SW 1271 (cell line): ENCODE measurements around the gene CLEC7A.

Source experiments
- DNase-seq, 2 experiments: peaks; one replicate each; lab custom pipeline; 2025; lab: John Stamatoyannopoulos, UW

CLEC7A gene

DNA sequence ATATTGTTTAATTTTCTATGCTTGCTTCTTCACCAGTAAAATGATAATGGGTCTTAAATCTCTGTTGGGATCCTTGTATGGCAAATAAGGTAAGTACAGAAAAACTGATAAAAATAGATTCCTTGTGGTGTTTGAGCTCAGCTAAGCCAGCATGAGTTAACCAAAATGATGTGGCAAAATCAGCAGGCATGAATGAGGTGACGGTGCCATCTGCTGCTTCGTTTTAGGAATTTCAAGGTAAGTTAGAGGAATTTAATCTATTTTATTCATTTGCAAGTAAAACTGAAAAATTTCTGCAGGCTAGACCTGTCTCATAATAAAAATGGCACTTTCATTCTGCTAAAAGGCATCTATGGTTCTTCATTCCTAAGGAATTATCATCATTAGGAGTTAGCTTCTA lies 10.0 kb upstream of the CLEC7A start:
- peak in 1 of 2 experiments; percentile 72 for DNase-seq

DNA sequence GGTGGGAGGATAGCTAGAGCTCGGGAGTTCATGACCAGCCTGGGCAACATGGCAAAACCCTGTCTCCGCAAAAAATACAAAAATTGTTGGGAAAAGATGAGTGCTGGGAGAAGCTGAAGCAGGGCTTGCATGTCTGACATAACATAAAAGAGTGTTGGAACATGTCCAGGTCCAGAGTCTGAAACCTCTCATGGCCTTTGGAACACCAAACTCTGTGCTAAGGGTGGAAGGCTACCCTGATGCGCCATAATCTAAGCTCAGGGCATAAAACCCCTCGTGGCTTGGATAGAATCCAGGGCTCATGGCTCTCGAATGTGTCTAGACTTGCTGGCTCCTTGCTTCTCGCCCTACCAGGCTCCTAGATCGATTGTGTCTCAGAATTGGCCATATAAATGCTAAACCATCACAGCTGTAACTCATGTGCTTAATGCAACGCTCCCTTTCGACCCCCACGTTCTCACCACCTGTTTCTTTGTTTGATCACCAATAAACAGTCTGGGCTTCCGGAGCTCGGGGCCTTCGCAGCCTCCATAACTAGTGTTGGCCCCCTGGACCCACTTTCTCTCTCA lies 6.7 kb upstream of the CLEC7A start:
- no peak for DNase-seq

DNA sequence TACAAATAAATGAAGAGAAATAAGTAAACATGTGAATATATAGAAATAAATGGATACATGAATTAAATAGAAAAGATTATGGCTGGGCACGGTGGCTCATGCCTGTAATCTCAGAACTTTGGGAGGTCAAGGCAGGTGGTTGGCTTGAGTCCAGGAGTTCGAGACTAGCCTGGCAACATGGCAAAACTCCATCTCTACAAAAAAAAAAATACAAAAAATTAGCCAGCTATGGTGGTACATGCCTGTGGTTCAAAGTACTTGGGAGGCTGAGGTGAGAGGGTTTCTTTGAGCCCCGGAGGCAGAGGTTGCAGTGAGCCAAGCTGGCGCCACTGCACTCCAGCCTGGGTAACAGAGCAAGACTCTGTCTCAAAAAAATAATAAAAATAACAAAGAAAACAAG lies 5.1 kb upstream of the CLEC7A start:
- DNase-seq, result no peak

DNA sequence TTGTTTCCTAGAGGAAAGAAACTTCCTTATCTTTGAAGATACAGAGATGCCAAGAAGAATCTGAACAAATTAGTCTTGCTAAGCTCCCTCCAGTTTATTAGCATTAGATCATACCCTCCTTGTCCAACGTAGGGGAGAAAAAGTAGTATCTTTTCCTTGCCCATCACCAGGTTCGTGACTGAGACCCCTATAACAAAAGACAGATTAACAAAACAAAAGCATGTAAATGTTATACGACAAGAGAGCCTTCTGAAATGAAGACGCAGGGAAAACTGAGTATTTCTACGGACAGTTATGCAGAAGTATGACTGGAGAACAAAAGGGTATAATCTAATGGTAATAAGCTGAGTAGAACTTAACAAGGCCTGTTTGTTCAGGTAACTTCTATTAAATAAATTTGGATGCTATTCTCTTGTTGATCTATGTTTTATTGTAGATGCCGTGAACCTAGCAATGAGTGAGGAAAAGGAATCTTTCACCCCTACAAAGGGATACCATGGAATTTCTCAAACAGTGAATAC lies 2.9 kb upstream of the CLEC7A start:
- DNase-seq, result no peak

DNA sequence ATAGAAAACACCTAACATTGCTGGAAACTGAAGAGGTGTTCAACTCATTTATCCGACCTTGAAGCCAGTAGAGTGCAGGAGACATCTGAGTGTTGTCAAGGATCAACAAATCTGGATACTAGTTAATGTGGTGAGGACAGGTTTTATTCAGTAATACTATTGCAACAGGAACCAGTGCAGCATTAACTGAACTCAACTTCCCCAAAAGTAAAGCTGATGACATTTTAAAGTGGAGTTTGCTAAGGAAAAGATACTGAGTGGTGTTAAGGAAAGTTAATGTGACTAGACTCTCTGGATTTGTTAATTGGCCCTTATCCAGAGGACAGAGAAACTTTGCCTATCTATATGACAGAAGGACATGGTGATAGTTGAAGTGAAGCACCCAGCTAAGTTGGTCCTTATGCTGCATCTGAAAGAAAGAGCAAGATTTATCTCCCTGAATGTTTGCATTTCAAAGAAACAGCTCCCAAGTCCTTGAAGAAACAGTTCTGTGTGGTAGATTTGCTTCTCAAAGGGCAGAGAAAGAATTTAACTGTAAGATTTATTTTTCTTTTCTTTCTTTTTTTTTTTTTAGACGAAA lies 1.2 kb upstream of the CLEC7A start:
- DNase-seq, result no peak

DNA sequence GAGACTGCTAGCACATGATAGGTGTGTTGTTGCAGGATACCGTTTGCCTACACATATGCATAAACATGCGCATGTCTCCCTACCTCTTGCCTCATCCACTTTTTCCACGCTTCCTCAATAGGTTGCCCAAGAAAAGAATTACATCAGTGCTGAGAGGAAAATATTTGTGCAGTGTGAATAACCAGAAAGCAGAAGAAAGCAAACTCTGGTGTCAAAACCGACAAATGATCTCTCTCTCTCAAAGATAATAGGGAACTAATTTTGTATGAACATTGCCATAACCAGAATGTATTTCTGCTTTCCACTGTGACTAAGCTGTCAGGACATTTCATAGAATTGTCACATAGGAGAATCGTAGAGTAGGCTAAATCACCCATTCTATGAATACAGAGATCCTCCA lies 1.3 kb downstream of the CLEC7A start:
- DNase-seq, result no peak

DNA sequence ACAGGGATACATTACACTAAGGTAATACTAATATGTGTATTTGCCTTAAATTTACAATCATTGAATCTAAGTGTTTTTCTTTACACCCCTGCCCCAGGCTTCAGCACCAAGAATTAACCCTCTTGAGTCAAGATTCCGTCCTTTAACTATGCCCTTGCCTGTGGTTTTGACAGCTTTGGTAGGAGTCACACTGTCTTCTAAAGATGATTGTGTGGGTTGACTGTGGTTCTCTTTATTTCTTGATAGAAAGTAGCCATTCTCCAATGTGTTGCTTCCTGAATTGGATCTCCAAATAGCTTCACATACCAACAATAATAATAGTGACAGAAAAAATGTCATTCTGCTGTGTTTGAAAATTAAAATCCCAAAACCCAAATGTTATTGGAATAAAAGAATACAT lies 3.6 kb downstream of the CLEC7A start:
- DNase-seq, result no peak

DNA sequence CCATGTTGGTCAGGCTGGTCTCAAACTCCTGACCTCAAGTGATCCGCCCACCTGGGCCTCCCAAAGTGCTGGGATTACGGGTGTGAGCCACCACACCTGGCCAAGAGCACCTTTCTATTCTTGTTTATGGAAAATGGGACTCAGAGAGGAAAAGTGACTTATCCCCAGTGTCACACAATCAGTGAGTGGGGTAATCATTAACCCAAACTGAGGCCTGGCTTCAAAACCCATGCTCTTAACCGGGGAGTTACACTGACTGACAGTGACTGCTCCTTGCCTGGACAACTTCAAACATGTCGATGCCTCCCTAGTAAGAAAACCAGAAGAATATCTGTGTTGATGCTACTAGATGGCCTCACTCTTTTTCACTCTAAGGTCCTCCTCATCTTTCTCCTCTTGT lies 7.3 kb downstream of the CLEC7A start:
- DNase-seq, result no peak

DNA sequence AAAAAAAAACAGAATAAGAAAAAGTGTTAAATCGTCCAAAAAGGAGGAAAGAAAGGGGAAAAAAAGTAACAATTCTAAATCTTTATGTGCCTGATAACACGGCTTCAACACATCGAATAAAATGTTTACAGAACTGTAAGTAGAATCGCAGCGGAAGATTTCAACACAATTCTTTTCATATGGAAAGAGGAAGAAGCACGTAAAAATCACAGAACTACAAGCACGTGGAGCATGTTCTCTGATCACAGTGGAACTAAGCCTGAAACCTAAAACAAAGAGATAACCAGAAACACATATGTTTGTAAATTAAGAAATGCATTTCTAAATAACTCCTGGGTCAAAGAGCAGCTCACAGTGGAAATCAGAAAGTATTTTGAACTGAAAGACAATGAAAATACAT lies 8.7 kb downstream of the CLEC7A start:
- no peak for DNase-seq

DNA sequence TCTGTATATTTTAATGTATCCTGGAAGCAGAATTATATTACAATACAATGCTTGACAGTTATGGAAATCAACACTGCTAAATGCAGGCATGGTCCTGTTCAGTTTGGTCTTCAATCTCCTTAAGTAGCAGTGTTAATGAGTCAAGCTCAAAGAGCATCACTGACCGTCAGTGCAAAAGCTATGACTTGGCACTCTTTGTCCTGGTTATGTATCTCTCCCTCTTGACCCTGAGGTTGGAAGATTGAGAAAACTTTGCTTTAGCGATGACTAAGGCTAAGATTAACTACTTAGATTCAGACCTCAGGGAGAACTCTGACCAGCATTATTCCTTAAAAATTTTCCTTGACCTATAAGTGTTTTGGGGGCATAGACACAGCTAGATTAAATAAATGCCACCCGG lies 10.9 kb downstream of the CLEC7A start:
- no peak for DNase-seq

DNA sequence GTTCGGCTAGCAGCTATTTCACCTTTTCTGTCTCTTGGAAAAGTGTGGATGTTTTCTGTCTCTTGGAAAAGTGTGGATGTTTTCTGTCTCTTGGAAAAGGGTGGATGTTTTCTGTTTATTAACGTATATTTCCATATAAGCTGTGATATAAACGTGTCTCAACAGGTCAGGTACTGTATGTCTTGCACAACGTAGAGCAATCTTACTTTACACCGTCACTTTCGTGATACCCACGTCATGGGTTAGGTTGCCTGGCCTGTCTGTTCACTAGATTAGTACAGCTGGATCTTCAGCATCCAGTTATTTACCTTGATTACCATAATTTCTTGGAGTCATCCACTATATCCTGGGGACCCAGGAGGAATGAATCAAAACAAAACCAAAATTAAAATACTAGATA lies 14.1 kb downstream of the CLEC7A start:
- no peak for DNase-seq

DNA sequence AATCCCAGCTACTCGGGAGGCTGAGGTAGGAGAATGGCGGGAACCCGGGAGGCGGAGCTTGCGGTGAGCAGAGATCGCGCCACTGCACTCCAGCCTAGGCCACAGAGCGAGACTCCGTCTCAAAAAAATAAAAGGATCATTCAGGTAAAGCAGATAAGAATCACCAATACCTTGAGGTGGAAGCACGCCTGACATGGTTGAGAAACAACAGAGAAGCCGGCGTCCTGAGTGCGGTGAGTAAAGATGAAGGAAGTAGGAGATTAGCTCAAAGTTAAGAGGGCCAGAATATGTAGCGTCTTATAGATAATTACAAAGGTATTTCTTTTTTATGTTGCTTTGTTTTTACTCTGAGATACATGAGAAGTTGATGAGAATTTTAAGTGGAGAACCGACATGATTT lies 14.7 kb downstream of the CLEC7A start:
- DNase-seq, result no peak

DNA sequence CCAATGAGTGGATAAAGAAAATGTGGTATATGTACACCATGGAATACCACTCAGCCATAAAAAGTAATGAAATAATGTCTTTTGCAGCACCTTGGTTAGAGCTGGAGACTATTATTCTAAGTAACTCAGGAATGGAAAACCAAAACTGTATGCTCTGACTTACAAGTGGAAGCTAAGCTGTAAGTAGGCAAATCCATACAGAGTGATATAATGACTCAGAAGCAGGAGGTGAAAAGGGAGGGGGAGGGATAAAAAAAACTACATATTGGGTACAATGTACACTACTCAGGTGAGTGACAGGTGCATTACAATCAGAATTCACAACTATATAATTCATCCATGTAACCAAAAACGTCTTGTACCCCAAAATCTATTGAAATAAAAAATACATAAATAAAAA lies 16.1 kb downstream of the CLEC7A start:
- DNase-seq, result no peak

DNA sequence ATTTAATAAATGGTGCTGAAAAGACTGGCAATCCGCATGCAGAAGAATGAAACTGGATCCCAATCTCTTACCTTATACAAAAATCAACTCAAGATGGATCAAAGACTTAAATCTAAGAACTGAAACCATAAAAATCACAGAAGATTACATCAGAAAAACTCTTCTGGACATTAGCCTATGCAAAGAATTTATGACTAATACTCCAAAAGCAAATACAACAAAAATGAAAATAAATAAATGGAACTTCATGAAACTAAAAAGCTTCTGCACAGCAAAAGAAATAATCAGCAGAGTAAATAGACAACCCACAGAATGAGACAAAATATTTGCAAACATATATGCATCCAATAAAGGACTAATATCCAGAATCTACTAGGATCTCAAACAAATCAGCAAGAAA lies 16.9 kb downstream of the CLEC7A start:
- DNase-seq, result no peak

DNA sequence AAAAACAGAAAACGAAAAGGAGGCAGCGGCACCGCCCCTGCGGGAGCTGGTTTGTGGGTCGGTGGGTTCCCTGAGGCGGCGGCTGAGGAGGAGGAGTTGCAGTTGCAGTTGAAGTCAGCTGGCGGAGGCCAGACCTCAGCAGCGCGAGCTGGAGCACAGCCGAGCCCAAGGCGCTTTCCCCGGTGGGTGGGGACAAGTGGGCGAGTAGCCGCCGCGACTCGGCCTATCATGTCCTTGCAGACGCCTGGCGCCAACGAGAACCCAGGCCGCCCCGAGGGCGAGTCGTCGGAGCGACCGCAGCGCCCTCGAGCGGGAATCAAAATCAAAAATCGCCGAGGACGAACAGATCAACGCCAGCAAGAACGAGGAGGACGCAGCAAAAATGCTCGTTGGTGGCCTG lies 18.5 kb downstream of the CLEC7A start:
- no peak for DNase-seq

DNA sequence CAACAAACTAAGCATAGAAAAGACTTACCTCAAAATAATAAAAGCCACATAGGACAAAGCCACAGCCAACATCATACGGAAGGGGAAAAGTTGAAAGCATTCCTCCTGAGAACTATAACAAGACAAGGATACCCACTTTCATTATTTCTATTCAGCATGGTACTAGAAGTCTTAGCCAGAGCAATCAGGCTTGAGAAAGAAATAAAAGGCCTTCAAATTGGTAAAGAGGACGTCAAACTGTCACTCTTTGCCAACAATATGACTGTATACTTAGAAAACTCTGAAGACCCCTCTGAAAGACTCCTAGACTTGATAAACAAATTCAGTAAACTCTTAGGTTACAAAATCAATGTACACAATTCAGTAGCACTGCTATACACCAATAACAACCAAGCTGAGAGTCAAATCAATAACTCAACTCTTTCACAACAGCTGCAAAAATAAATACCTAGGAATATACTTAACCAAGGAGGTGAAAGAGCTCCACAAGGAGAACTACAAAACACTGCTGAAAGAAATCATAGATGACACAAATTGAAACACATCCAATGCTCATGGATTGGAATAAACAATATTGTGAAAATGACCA lies 19.6 kb downstream of the CLEC7A start:
- no peak for DNase-seq

DNA sequence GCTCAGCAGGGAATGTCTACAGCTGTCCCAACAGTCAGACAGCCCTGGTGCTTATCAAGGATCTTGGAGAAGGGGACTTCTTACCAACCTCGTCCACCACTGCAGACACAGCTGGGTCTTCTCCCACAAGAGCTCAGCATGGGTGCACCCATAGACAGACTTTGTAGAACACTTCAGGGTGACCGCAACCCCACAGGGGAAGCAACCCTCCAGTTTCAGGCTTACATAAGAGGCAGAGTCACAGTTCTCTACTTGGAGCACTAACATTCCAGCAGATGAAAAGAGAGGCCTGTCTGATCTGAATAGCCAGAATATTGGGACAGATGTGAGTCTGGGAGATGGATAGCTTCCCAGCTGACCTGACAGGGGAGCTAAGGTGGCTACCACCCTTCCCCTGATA lies 27.7 kb downstream of the CLEC7A start:
- no peak for DNase-seq

DNA sequence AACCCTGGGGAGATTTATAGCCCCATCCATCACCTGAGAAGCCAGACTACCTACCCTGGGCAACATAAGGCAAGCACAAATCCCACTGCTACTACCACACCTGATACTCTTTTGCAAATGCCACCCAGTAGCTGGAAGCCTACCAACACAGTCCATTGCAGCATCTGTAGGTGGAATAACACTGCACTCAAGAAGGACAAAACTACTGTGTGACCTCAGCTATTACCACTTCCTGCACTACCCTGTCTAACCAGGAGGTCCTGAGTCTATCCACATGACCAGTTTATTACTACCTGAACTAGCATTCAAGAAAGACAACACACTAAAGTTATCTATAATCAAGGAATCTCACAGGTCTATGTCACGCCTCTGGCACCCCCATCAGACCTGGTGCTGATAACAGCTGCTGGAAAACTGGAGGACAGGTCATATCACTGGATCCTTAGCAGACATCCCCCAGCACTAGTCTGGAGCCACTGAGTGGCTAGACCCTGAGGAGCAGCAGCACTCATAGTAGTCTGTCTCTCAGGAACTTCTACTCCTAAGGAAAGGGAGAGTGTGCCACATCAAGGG lies 28.3 kb downstream of the CLEC7A start:
- no peak for DNase-seq

DNA sequence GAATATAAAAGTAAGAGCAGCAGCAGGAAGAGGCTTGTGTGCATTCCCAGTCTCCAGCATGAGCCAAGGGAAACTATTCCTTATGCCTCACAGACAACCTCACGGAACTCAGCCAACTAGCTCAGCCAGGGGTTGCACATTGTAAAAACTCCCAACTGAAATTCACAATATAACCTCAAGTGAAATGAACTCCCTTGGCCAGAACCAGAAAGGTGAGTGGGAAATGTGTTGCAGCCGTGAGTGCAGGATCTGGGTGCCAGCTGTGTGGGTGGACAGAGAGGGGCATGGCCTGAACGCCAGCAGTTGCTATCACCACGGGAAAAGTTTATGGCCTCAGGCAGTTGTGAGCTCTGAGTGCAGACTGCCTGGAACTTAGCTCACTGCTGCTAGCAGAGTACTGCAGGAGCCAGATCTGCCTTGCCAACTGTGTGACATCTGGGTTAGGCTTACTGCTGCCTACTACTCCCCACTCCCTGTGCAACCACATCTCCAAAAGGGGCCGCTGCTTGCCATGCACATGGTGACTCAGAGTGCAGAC lies 28.9 kb downstream of the CLEC7A start:
- DNase-seq, result no peak

DNA sequence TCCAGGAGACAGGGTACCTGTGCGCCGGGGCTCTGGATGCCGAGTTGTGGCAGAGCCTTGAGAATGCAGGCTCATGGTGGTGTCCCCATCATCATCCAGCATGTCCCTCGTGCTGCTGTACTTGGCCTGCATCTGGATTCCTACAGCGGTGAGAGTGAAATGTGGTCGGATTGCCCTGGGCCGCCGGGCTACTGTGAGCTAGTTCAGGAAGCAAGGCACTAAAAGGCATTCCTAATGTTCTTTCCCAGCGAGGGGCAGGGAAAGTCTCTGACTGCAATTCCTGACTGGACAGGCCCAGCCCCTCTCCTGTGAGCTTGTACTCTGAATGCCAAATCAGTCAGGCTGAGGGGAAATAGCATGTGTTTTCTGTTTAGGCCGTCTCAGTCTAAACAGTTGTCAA lies 31.2 kb downstream of the CLEC7A start, which contains the start of gene CLEC1A:
CLEC1A (minus strand) TSS at position 195 of the 400 bp plus-strand sequence; CDS start at position 132, 63 bp downstream.
- DNase-seq, result no peak

DNA sequence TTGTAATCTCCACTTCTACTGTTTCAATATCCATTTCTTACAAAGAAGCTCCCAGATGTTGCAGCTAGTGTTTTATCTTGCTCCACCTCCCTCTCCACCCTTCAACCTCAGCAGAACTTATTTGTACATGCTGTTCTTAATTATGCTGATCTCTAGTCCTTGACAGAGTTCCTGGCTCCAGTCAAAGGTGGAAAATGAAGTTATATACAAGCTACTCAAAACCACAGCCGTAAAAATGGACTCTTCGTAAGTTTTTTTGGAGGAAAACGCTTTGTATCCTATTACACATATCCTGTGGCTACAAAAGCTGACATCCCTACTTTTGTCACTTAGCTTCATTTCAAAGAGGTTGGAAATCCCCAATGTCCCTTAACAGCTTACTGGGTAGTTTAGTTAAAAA lies 32.5 kb downstream of the CLEC7A start:
- DNase-seq, result no peak

DNA sequence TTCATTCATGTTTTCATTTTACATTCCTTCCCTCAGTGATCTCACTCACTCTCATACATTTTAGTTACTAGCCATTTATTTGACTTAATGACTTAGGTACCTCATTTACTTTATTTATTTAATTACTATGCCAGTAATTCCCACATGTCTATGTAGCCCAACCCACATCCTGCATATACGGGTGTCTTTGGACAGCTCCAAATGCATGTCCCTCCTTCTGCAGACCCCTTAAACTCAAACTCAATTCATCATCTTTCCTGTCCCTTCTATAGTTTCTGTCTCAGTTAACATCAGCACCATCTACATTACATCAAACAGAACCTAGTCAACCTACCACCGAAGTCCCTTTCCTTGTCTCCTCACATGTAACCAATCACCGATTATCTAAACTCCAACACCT lies 34.0 kb downstream of the CLEC7A start:
- DNase-seq, result no peak
